ENCODE data around the gene PLXND1.

The PLXND1 gene

GRCh38 chr3:129584631-129585030, 21.8 kb downstream of the PLXND1 start:
- no peak for DNase-seq (ENCODE audit: low read depth, low spot score)

GRCh38 chr3:129583289-129583688, 23.2 kb downstream of the PLXND1 start:
- DNase-seq (ENCODE audit: low read depth, low spot score): no peak

- no peak for DNase-seq (ENCODE audit: low read depth, low spot score)
Observed at GRCh38 chr3:129582799-129583198, 23.7 kb downstream of the PLXND1 start.

- no peak for DNase-seq (ENCODE audit: low read depth, low spot score)
Observed at GRCh38 chr3:129581623-129582022, 24.9 kb downstream of the PLXND1 start.

GRCh38 chr3:129579991-129580390, 26.5 kb downstream of the PLXND1 start:
- DNase-seq (ENCODE audit: low read depth, low spot score): no peak

GRCh38 chr3:129577925-129578786, 28.3 kb downstream of the PLXND1 start:
- DNase-seq (ENCODE audit: low read depth, low spot score): no peak

- no peak for DNase-seq (ENCODE audit: low read depth, low spot score)
Observed at GRCh38 chr3:129577366-129577765, 29.1 kb downstream of the PLXND1 start.

GRCh38 chr3:129576514-129577352, 29.7 kb downstream of the PLXND1 start:
- no peak for DNase-seq (ENCODE audit: low read depth, low spot score)

- DNase-seq (ENCODE audit: low read depth, low spot score): no peak
Observed at GRCh38 chr3:129575997-129576384, 30.5 kb downstream of the PLXND1 start.

GRCh38 chr3:129575233-129575996, 31.1 kb downstream of the PLXND1 start:
- DNase-seq (ENCODE audit: low read depth, low spot score): no peak

- no peak for DNase-seq (ENCODE audit: low read depth, low spot score)
Observed at GRCh38 chr3:129574206-129574605, 32.3 kb downstream of the PLXND1 start.

GRCh38 chr3:129573493-129573892, 33.0 kb downstream of the PLXND1 start:
- DNase-seq (ENCODE audit: low read depth, low spot score): no peak

GRCh38 chr3:129572603-129573002, 33.9 kb downstream of the PLXND1 start:
- DNase-seq (ENCODE audit: low read depth, low spot score): no peak

GRCh38 chr3:129571605-129572547, 34.6 kb downstream of the PLXND1 start:
- DNase-seq (ENCODE audit: low read depth, low spot score): no peak

- no peak for DNase-seq (ENCODE audit: low read depth, low spot score)
Observed at GRCh38 chr3:129569856-129570255, 36.6 kb downstream of the PLXND1 start.

- no peak for DNase-seq (ENCODE audit: low read depth, low spot score)
Observed at GRCh38 chr3:129567939-129568338, 38.5 kb downstream of the PLXND1 start.

GRCh38 chr3:129567176-129567705, 39.2 kb downstream of the PLXND1 start:
- DNase-seq (ENCODE audit: low read depth, low spot score): no peak

GRCh38 chr3:129565902-129566301, 40.6 kb downstream of the PLXND1 start:
- no peak for DNase-seq (ENCODE audit: low read depth, low spot score)

- no peak for DNase-seq (ENCODE audit: low read depth, low spot score)
Observed at GRCh38 chr3:129564981-129565644, 41.4 kb downstream of the PLXND1 start.

Data from brain pericyte (primary cell).